ENCODE results near the gene NOL4L. TPM values are rescaled to one million over a fixed set of nuclear protein-coding genes. Genes with fewer than 3 reads are reported as not detected.

NOL4L gene
- total and polyA plus RNA-seq, 2 donors (not counting 3 experiments of a cell fraction or from before 2014, with no cell fraction given), result 55.2 to 79.6 TPM

DNA sequence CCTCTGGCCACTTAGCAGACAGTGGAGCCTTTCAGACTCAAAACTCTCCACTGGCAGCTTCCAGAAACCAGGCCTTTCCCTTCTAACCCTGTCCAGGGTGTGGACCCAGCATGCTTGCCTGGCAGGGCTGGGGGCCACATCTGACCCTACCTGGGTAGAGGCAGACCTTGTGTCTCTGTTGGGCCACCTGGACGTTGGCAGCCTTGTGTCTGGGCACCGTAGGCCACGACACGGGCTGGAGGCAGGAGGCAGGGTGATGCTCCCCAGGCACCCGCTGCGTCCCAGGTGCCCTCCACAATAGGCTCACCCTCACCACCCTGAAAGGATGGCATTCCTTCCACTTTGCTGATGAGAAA, 67.6 kb downstream of the NOL4L start:
- Histone ChIP-seq H2AFZ (ENCODE audit: low read depth, low read length) (peak overlapping the region; percentile 1), H3K4me2 (ENCODE audit: insufficient read depth, low read length) (no peak overlapping the region), H4K20me1 (replicated peaks; ENCODE audit: control insufficient read depth, extremely low read depth, insufficient read depth, low read length) (no peaks in the 10 kb centered on the region), H3K9ac (replicated peaks; ENCODE audit: extremely low read depth, insufficient read depth, low read length) (no peak overlapping the region), H3K9me3 (replicated peaks; ENCODE audit: control insufficient read depth, insufficient read depth, low read length) (no peaks in the 10 kb centered on the region), H3K9me1 (replicated peaks; ENCODE audit: control insufficient read depth, extremely low read depth, insufficient read depth, low read length) (no peaks in the 10 kb centered on the region), H3K27me3 (ENCODE audit: control insufficient read depth in 2 of 2, insufficient read depth in 2 of 2, low read length in 2 of 2) (no peaks in the 10 kb centered on the region), H3K4me1 (ENCODE audit: control insufficient read depth, extremely low read depth, insufficient read depth, low read length) (peaks cover 24% of the 10 kb centered on the region), H3K4me3 (replicated peaks in 1 of 3; ENCODE audit: insufficient read depth in 1 of 3, low read depth in 1 of 3, low read length in 3 of 3) (no peak overlapping the region), H3K27ac (ENCODE audit: insufficient read depth, low read depth, low read length) (peak overlapping the region; percentile 1), H3K79me2 (ENCODE audit: control insufficient read depth, insufficient read depth, low read length) (no peaks in the 10 kb centered on the region), H3K36me3 (ENCODE audit: control insufficient read depth in 2 of 2, extremely low read depth in 1 of 2, insufficient read depth in 2 of 2, low read length in 2 of 2) (no peaks in the 10 kb centered on the region)
- intact Hi-C loops (cut with micrococcal nuclease) (loop anchor here (1.0 kb wide), 2 partner anchors 8 to 47 kb away; no protein-coding TSS in a partner anchor), dilution Hi-C loops (cut with MboI; ENCODE audit: extremely low pct_ligation_motif_present, low sequenced_read_pairs) (no loop called here)
- POLR2A ChIA-PET, result no interaction called here
- CTCF ChIA-PET, result interaction anchor here (1.0 to 2.4 kb wide), 3 partner anchors 32 to 137 kb away, joined by 3 to 14 read pairs (median 3); no protein-coding TSS in a partner anchor
- BruUV-seq (replicated peaks), result no TSS peak
- TF ChIP-seq MYC (IDR thresholded peaks at IDR 0.05; ENCODE audit: low read depth, low read length) (no peak), JUN (IDR thresholded peaks at IDR 0.05; ENCODE audit: borderline replicate concordance, insufficient read depth, insufficient read length, low read depth) (no peak), POLR2A (IDR thresholded peaks at IDR 0.05; ENCODE audit: low read depth, low read length) (no peak), EZH2 (IDR thresholded peaks at IDR 0.05; ENCODE audit: borderline replicate concordance, low read depth, low read length, severe bottlenecking) (no peak), GATA2 (IDR thresholded peaks at IDR 0.05; ENCODE audit: insufficient read depth, insufficient read length, low read depth, low read length) (no peak), FOS (IDR thresholded peaks at IDR 0.05; ENCODE audit: borderline replicate concordance, insufficient read depth, low read length) (no peak), POLR2AphosphoS5 (IDR thresholded peaks at IDR 0.05; ENCODE audit: insufficient read depth, low read depth, low read length) (no peak)
- TF ChIP-seq, protein P1, sequence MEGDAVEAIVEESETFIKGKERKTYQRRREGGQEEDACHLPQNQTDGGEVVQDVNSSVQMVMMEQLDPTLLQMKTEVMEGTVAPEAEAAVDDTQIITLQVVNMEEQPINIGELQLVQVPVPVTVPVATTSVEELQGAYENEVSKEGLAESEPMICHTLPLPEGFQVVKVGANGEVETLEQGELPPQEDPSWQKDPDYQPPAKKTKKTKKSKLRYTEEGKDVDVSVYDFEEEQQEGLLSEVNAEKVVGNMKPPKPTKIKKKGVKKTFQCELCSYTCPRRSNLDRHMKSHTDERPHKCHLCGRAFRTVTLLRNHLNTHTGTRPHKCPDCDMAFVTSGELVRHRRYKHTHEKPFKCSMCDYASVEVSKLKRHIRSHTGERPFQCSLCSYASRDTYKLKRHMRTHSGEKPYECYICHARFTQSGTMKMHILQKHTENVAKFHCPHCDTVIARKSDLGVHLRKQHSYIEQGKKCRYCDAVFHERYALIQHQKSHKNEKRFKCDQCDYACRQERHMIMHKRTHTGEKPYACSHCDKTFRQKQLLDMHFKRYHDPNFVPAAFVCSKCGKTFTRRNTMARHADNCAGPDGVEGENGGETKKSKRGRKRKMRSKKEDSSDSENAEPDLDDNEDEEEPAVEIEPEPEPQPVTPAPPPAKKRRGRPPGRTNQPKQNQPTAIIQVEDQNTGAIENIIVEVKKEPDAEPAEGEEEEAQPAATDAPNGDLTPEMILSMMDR (IDR thresholded peaks at IDR 0.05; ENCODE audit: extremely low read depth in 1 of 2, insufficient read depth in 1 of 2, low read depth in 1 of 2, low read length in 2 of 2), result no peak
- TF ChIP-seq, protein P2, sequence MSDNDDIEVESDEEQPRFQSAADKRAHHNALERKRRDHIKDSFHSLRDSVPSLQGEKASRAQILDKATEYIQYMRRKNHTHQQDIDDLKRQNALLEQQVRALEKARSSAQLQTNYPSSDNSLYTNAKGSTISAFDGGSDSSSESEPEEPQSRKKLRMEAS (IDR thresholded peaks at IDR 0.05; ENCODE audit: insufficient read depth, insufficient read length), result no peak
- DNase-seq (ENCODE audit: low read depth, low spot score) (no peak), FAIRE-seq (peak; percentile 52)

Measured in endothelial cell of umbilical vein (primary cell).